Duodenal mucosa (tissue), 2 donors: ENCODE measurements around the gene OTULIN.

Experiments used
- H3K27ac ChIP-seq: one replicate; pipeline ENCODE4 v1.7.0; 2013; ENCODE audit warnings: low read depth, low read length
- H3K27me3 ChIP-seq, 2 donors: one replicate each; pipeline ENCODE4 v1.7.0; 2013; ENCODE audit warnings: low read length in 2 of 2, control low read depth in 1 of 2; ENCODE audit not compliant: insufficient read depth in 2 of 2, control insufficient read depth in 1 of 2
- H3K36me3 ChIP-seq, 2 donors: one replicate each; pipeline ENCODE4 v1.7.0; 2013; ENCODE audit warnings: low read length in 2 of 2, control low read depth in 1 of 2; ENCODE audit not compliant: insufficient read depth in 2 of 2, control insufficient read depth in 1 of 2
- H3K4me1 ChIP-seq, 2 donors: one replicate each; pipeline ENCODE4 v1.7.0; 2013; ENCODE audit warnings: low read length in 2 of 2, control low read depth in 1 of 2; ENCODE audit not compliant: insufficient read depth in 2 of 2, control insufficient read depth in 1 of 2
- H3K4me3 ChIP-seq, 2 donors: one replicate each; pipeline ENCODE4 v1.7.0; 2013; ENCODE audit warnings: low read length in 2 of 2, low read depth in 1 of 2
- H3K9ac ChIP-seq, 2 donors: one replicate each; pipeline ENCODE4 v1.7.0; 2013; ENCODE audit warnings: low read length in 2 of 2, low read depth in 1 of 2
- H3K9me3 ChIP-seq, 2 donors: one replicate each; pipeline ENCODE4 v1.7.0; 2013; ENCODE audit warnings: low read length in 2 of 2, control low read depth in 1 of 2; ENCODE audit not compliant: control insufficient read depth in 1 of 2

Gene OTULIN

GRCh38 chr5:14674983-14675854 is 10.7 kb downstream of the OTULIN start:
- Histone ChIP-seq H3K27ac (no peak overlapping the region), H3K4me3 (peak overlapping the region in 1 of 2 donors; percentile 23), H3K9me3 (no peaks in the 10 kb centered on the region), H3K36me3 (peaks cover 0 to 20% of the 10 kb centered on the region in 2 donors), H3K9ac (no peak overlapping the region), H3K4me1 (peaks cover 38 to 42% of the 10 kb centered on the region in 2 donors), H3K27me3 (no peaks in the 10 kb centered on the region)

GRCh38 chr5:14675865-14676300 is 11.4 kb downstream of the OTULIN start:
- H3K27ac ChIP-seq = no peak overlapping the region
- H3K9ac ChIP-seq = no peak overlapping the region
- peaks cover 0 to 25% of the 10 kb centered on the region in 2 donors for H3K36me3 ChIP-seq
- no peaks in the 10 kb centered on the region for H3K9me3 ChIP-seq
- H3K4me1 ChIP-seq = peaks cover 35 to 36% of the 10 kb centered on the region in 2 donors
- H3K27me3 ChIP-seq = no peaks in the 10 kb centered on the region
- peak overlapping the region in 1 of 2 donors; percentile 23 for H3K4me3 ChIP-seq

GRCh38 chr5:14676320-14676719 is 11.8 kb downstream of the OTULIN start:
- Histone ChIP-seq H3K4me3 (peak overlapping the region in 1 of 2 donors; percentile 19), H3K4me1 (peaks cover 31 to 32% of the 10 kb centered on the region in 2 donors), H3K27ac (no peak overlapping the region), H3K36me3 (peaks cover 1 to 28% of the 10 kb centered on the region in 2 donors), H3K9me3 (no peaks in the 10 kb centered on the region), H3K27me3 (no peaks in the 10 kb centered on the region), H3K9ac (no peak overlapping the region)

GRCh38 chr5:14678773-14679334 is 14.3 kb downstream of the OTULIN start:
- peaks cover 13 to 48% of the 10 kb centered on the region in 2 donors for H3K36me3 ChIP-seq
- no peak overlapping the region for H3K27ac ChIP-seq
- H3K4me3 ChIP-seq = no peak overlapping the region
- H3K9me3 ChIP-seq = no peaks in the 10 kb centered on the region
- no peaks in the 10 kb centered on the region for H3K27me3 ChIP-seq
- no peak overlapping the region for H3K9ac ChIP-seq
- H3K4me1 ChIP-seq = peaks cover 15 to 16% of the 10 kb centered on the region in 2 donors

GRCh38 chr5:14679595-14679994 is 15.1 kb downstream of the OTULIN start:
- peaks cover 13 to 54% of the 10 kb centered on the region in 2 donors for H3K36me3 ChIP-seq
- no peak overlapping the region for H3K9ac ChIP-seq
- H3K4me3 ChIP-seq = no peak overlapping the region
- H3K27ac ChIP-seq = no peak overlapping the region
- H3K27me3 ChIP-seq = no peaks in the 10 kb centered on the region
- no peaks in the 10 kb centered on the region for H3K9me3 ChIP-seq
- peaks cover 15 to 16% of the 10 kb centered on the region in 2 donors for H3K4me1 ChIP-seq

- Histone ChIP-seq H3K4me3 (no peak overlapping the region), H3K4me1 (peaks cover 4 to 8% of the 10 kb centered on the region in 2 donors), H3K36me3 (peaks cover 13 to 61% of the 10 kb centered on the region in 2 donors), H3K27ac (no peak overlapping the region), H3K9me3 (no peaks in the 10 kb centered on the region), H3K27me3 (no peaks in the 10 kb centered on the region), H3K9ac (no peak overlapping the region)
Measured at GRCh38 chr5:14681236-14681752, 16.8 kb downstream of the OTULIN start.

GRCh38 chr5:14683906-14684455 is 19.5 kb downstream of the OTULIN start:
- Histone ChIP-seq H3K27ac (no peak overlapping the region), H3K9me3 (no peaks in the 10 kb centered on the region), H3K4me3 (no peak overlapping the region), H3K9ac (no peak overlapping the region), H3K27me3 (no peaks in the 10 kb centered on the region), H3K4me1 (peaks cover 0 to 3% of the 10 kb centered on the region in 2 donors), H3K36me3 (peaks cover 37 to 77% of the 10 kb centered on the region in 2 donors)

GRCh38 chr5:14684757-14685156 is 20.2 kb downstream of the OTULIN start:
- Histone ChIP-seq H3K9ac (no peak overlapping the region), H3K9me3 (no peaks in the 10 kb centered on the region), H3K36me3 (peaks cover 44 to 81% of the 10 kb centered on the region in 2 donors), H3K4me1 (peaks cover 0 to 3% of the 10 kb centered on the region in 2 donors), H3K4me3 (no peak overlapping the region), H3K27ac (no peak overlapping the region), H3K27me3 (no peaks in the 10 kb centered on the region)

- Histone ChIP-seq H3K27ac (no peak overlapping the region), H3K4me1 (peaks cover 0 to 3% of the 10 kb centered on the region in 2 donors), H3K9me3 (peaks cover 5 to 6% of the 10 kb centered on the region in 2 donors), H3K9ac (no peak overlapping the region), H3K4me3 (no peak overlapping the region), H3K27me3 (no peaks in the 10 kb centered on the region), H3K36me3 (peaks cover 54 to 81% of the 10 kb centered on the region in 2 donors)
Measured at GRCh38 chr5:14685757-14686156, 21.2 kb downstream of the OTULIN start.

- H3K9ac ChIP-seq = no peak overlapping the region
- peaks cover 56 to 84% of the 10 kb centered on the region in 2 donors for H3K36me3 ChIP-seq
- H3K27me3 ChIP-seq = no peaks in the 10 kb centered on the region
- H3K9me3 ChIP-seq = peaks cover 5 to 6% of the 10 kb centered on the region in 2 donors
- H3K4me1 ChIP-seq = peaks cover 0 to 3% of the 10 kb centered on the region in 2 donors
- no peak overlapping the region for H3K27ac ChIP-seq
- H3K4me3 ChIP-seq = no peak overlapping the region
Measured at GRCh38 chr5:14686517-14686916, 22.0 kb downstream of the OTULIN start.
